ENCODE data around the gene PPP2R2D.

PPP2R2D gene

GRCh38 chr10:131954356-131954965 is 53.7 kb downstream of the PPP2R2D start:
- DNase-seq: no peak

GRCh38 chr10:131955591-131956340 is 55.0 kb downstream of the PPP2R2D start:
- no peak for DNase-seq

GRCh38 chr10:131959841-131960240 is 59.0 kb downstream of the PPP2R2D start:
- DNase-seq: no peak

GRCh38 chr10:131960631-131961046 is 59.8 kb downstream of the PPP2R2D start:
- no peak for DNase-seq

- no peak for DNase-seq
Measured at GRCh38 chr10:131961047-131961776, 60.4 kb downstream of the PPP2R2D start.

- DNase-seq: no peak
Measured at GRCh38 chr10:131961777-131962662, 61.2 kb downstream of the PPP2R2D start.

- no peak for DNase-seq
Measured at GRCh38 chr10:131963350-131963749, 62.5 kb downstream of the PPP2R2D start.

GRCh38 chr10:131963811-131964210 is 63.0 kb downstream of the PPP2R2D start:
- DNase-seq: no peak

- DNase-seq: no peak
Measured at GRCh38 chr10:131964298-131964697, 63.5 kb downstream of the PPP2R2D start.

GRCh38 chr10:131968949-131969348 is 68.1 kb downstream of the PPP2R2D start:
- DNase-seq: no peak

- no peak for DNase-seq
Measured at GRCh38 chr10:131970946-131971345, 70.1 kb downstream of the PPP2R2D start.

GRCh38 chr10:131971591-131971990 is 70.8 kb downstream of the PPP2R2D start:
- no peak for DNase-seq

GRCh38 chr10:131972474-131973071 is 71.8 kb downstream of the PPP2R2D start:
- DNase-seq: no peak

GRCh38 chr10:131973160-131973951 is 72.5 kb downstream of the PPP2R2D start:
- no peak for DNase-seq

GRCh38 chr10:131974034-131974817 is 73.4 kb downstream of the PPP2R2D start:
- no peak for DNase-seq

- DNase-seq: no peak
Measured at GRCh38 chr10:131975003-131975402, 74.2 kb downstream of the PPP2R2D start.

- no peak for DNase-seq
Measured at GRCh38 chr10:131975796-131976195, 75.0 kb downstream of the PPP2R2D start.

- no peak for DNase-seq
Measured at GRCh38 chr10:131977323-131978096, 76.7 kb downstream of the PPP2R2D start.

- DNase-seq: no peak
Measured at GRCh38 chr10:131978366-131978765, 77.6 kb downstream of the PPP2R2D start.

GRCh38 chr10:131978851-131979250 is 78.0 kb downstream of the PPP2R2D start:
- no peak for DNase-seq
